GM21367 (cell line): ENCODE results near the gene CNOT6.
"Not testable (repeated sequence)": the region's sequence is repeated elsewhere in the genome, so short reads cannot be mapped to it uniquely, and the experiment has no call there.

Experiments used
- ATAC-seq: cut with Tn5 transposase; IDR thresholded peaks from one replicate; pipeline ENCODE4 v1.9.1; 2021; ENCODE audit not compliant: unreplicated experiment

The CNOT6 gene

GRCh38 chr5:180515974-180516373, 21.8 kb downstream of the CNOT6 start:
- ATAC-seq: not testable (repeated sequence)

- ATAC-seq: no peak
Observed at GRCh38 chr5:180516440-180516839, 22.3 kb downstream of the CNOT6 start.

GRCh38 chr5:180519098-180519497, 24.9 kb downstream of the CNOT6 start:
- no peak for ATAC-seq

GRCh38 chr5:180521101-180521500, 26.9 kb downstream of the CNOT6 start:
- ATAC-seq: no peak

- ATAC-seq: no peak
Observed at GRCh38 chr5:180521591-180521990, 27.4 kb downstream of the CNOT6 start.

- no peak for ATAC-seq
Observed at GRCh38 chr5:180522330-180522729, 28.2 kb downstream of the CNOT6 start.

GRCh38 chr5:180523629-180524466, 29.7 kb downstream of the CNOT6 start:
- no peak for ATAC-seq

- ATAC-seq: no peak
Observed at GRCh38 chr5:180525399-180525798, 31.2 kb downstream of the CNOT6 start.

GRCh38 chr5:180526269-180526668, 32.1 kb downstream of the CNOT6 start:
- ATAC-seq: no peak

- ATAC-seq: no peak
Observed at GRCh38 chr5:180527659-180528058, 33.5 kb downstream of the CNOT6 start.

GRCh38 chr5:180531036-180531585, 36.9 kb downstream of the CNOT6 start:
- ATAC-seq: not testable (repeated sequence)

GRCh38 chr5:180532268-180532667, 38.1 kb downstream of the CNOT6 start:
- ATAC-seq: no peak

- no peak for ATAC-seq
Observed at GRCh38 chr5:180533845-180534244, 39.7 kb downstream of the CNOT6 start.

GRCh38 chr5:180535573-180535972, 41.4 kb downstream of the CNOT6 start:
- no peak for ATAC-seq

GRCh38 chr5:180540050-180540694, 46.0 kb downstream of the CNOT6 start:
- ATAC-seq: peak; percentile 82

GRCh38 chr5:180541710-180542109, 47.5 kb downstream of the CNOT6 start:
- ATAC-seq: no peak

GRCh38 chr5:180545248-180545647, 51.1 kb downstream of the CNOT6 start:
- ATAC-seq: no peak

GRCh38 chr5:180548563-180548962, 54.4 kb downstream of the CNOT6 start:
- ATAC-seq: no peak

- ATAC-seq: no peak
Observed at GRCh38 chr5:180553530-180553929, 59.4 kb downstream of the CNOT6 start.

- no peak for ATAC-seq
Observed at GRCh38 chr5:180555168-180555921, 61.2 kb downstream of the CNOT6 start.

- no peak for ATAC-seq
Observed at GRCh38 chr5:180557217-180557809, 63.1 kb downstream of the CNOT6 start.
